GM23338 (cell line): ENCODE measurements around the gene ANTXR2. TPM values are rescaled to one million over a fixed set of nuclear protein-coding genes. Genes with fewer than 3 reads are reported as not detected.

ENCODE experiments used
- ATAC-seq: fragments of 200-7000 bp; cut with Tn5 transposase; 3 replicates; pipeline ENCODE4 v1.9.1; 2020
- DNase-seq: peaks from one replicate; pipeline ENCODE4 v3.0.0-alpha.2; 2015; ENCODE audit warnings: low spot score
- H2AFZ ChIP-seq: fragments of 200-600 bp; sonication (generic); 2 replicates; pipeline ENCODE4 v1.8.0; 2016; ENCODE audit warnings: antibody characterized with exemption, mild to moderate bottlenecking, moderate library complexity
- H3F3A ChIP-seq: fragments of 200-600 bp; sonication (generic); replicated peaks from 2 replicates; pipeline ENCODE4 v1.8.0; 2017; ENCODE audit warnings: antibody characterized with exemption, mixed run types, low read depth
- H3K27ac ChIP-seq: fragments of 200-600 bp; sonication (generic); 2 replicates; pipeline ENCODE4 v1.6.1; 2016; ENCODE audit warnings: low read depth
- H3K27me3 ChIP-seq: fragments of 200-600 bp; sonication (generic); 2 replicates; pipeline ENCODE4 v1.8.0; 2016; ENCODE audit warnings: mild to moderate bottlenecking, mixed run types, moderate library complexity; ENCODE audit not compliant: insufficient read depth
- H3K36me3 ChIP-seq: fragments of 200-600 bp; sonication (generic); 2 replicates; pipeline ENCODE4 v1.8.0; 2016; ENCODE audit warnings: mild to moderate bottlenecking; ENCODE audit not compliant: insufficient read depth
- H3K4me1 ChIP-seq: fragments of 200-600 bp; sonication (generic); 2 replicates; pipeline ENCODE4 v1.8.0; 2016; ENCODE audit warnings: mild to moderate bottlenecking, moderate library complexity; ENCODE audit not compliant: insufficient read depth
- H3K4me2 ChIP-seq: fragments of 200-600 bp; sonication (generic); 2 replicates; pipeline ENCODE4 v1.7.1; 2017; ENCODE audit warnings: mixed run types
- H3K4me3 ChIP-seq: fragments of 200-600 bp; sonication (generic); 2 replicates; pipeline ENCODE4 v1.6.1; 2016; ENCODE audit warnings: mixed run types
- H3K79me2 ChIP-seq: fragments of 200-600 bp; sonication (generic); replicated peaks from 2 replicates; pipeline ENCODE4 v1.8.0; 2017; ENCODE audit warnings: mild to moderate bottlenecking; ENCODE audit not compliant: insufficient read depth
- H3K9me2 ChIP-seq: fragments of 200-600 bp; sonication (generic); 2 replicates; pipeline ENCODE4 v1.8.0; 2017; ENCODE audit not compliant: insufficient read depth
- H4K20me1 ChIP-seq: fragments of 200-600 bp; sonication (generic); replicated peaks from 2 replicates; pipeline ENCODE4 v1.8.0; 2017; ENCODE audit warnings: mild to moderate bottlenecking; ENCODE audit not compliant: insufficient read depth
- H3K27ac Mint-ChIP-seq: 2 replicates; pipeline ENCODE4 v1.8.0; 2020; ENCODE audit warnings: inconsistent platforms, mild to moderate bottlenecking, moderate library complexity, mixed read lengths
- H3K27me3 Mint-ChIP-seq: 3 replicates; pipeline ENCODE4 v1.8.0; 2022; ENCODE audit warnings: low read depth, mild to moderate bottlenecking, moderate library complexity, mixed read lengths, inconsistent platforms; ENCODE audit not compliant: insufficient read depth, poor library complexity
- H3K36me3 Mint-ChIP-seq: 3 replicates; pipeline ENCODE4 v1.8.0; 2021; ENCODE audit warnings: low read depth, mild to moderate bottlenecking, inconsistent platforms, moderate library complexity, mixed read lengths
- H3K4me1 Mint-ChIP-seq: 3 replicates; pipeline ENCODE4 v1.8.0; 2020; ENCODE audit warnings: mild to moderate bottlenecking, inconsistent platforms, mixed read lengths
- H3K4me3 Mint-ChIP-seq: 3 replicates; pipeline ENCODE4 v1.8.0; 2021; ENCODE audit warnings: moderate library complexity, mild to moderate bottlenecking, inconsistent platforms, mixed read lengths
- H3K9me3 Mint-ChIP-seq: 3 replicates; pipeline ENCODE4 v1.8.0; 2020; ENCODE audit warnings: moderate library complexity, mild to moderate bottlenecking, inconsistent platforms, mixed read lengths
- CREB1 ChIP-seq: fragments of 250-450 bp; sonication (Bioruptor Pico); IDR thresholded peaks from 2 replicates; pipeline ENCODE4 v1.5.0; 2020; ENCODE audit warnings: low read depth, mild to moderate bottlenecking, moderate library complexity
- CTCF ChIP-seq, 2 experiments: fragments of 200-600 bp in 1 of 2; sonication (generic) in 1 of 2; conservative IDR thresholded peaks; 2 replicates each; pipeline versions ENCODE4 v1.5.1 to v1.6.1; 2016 to 2017; ENCODE audit warnings: antibody characterized with exemption in 2 of 2, low read depth in 2 of 2, mild to moderate bottlenecking in 2 of 2, moderate library complexity in 1 of 2
- ETS1 ChIP-seq: IDR thresholded peaks from 2 replicates; pipeline ENCODE4 v1.6.1; 2016; ENCODE audit warnings: antibody characterized with exemption
- EZH2 ChIP-seq: fragments of 200-600 bp; sonication (generic); IDR thresholded peaks from one replicate; pipeline ENCODE4 v1.8.0; 2017; ENCODE audit warnings: antibody characterized with exemption, mild to moderate bottlenecking, low read depth; ENCODE audit not compliant: unreplicated experiment
- JUNB ChIP-seq: IDR thresholded peaks from one replicate; pipeline ENCODE4 v1.6.1; 2016; ENCODE audit warnings: antibody characterized with exemption; ENCODE audit not compliant: unreplicated experiment
- NANOG ChIP-seq: IDR thresholded peaks from 2 replicates; pipeline ENCODE4 v1.6.1; 2016; ENCODE audit warnings: antibody characterized with exemption, borderline replicate concordance
- REST ChIP-seq: IDR thresholded peaks from one replicate; pipeline ENCODE4 v1.6.1; 2018; ENCODE audit warnings: antibody characterized with exemption; ENCODE audit not compliant: unreplicated experiment
- STAT1 ChIP-seq: IDR thresholded peaks from one replicate; pipeline ENCODE4 v1.6.1; 2016; ENCODE audit warnings: antibody characterized with exemption; ENCODE audit not compliant: unreplicated experiment
- ZNF331 ChIP-seq: fragments of 250-450 bp; sonication (Bioruptor Pico); IDR thresholded peaks from 2 replicates; pipeline ENCODE4 v1.5.0; 2020; ENCODE audit warnings: low read depth, mild to moderate bottlenecking, moderate library complexity
- ZNF462 ChIP-seq: fragments of 250-450 bp; sonication (Bioruptor Pico); IDR thresholded peaks from 2 replicates; pipeline ENCODE4 v1.5.0; 2020; ENCODE audit warnings: mild to moderate bottlenecking, moderate library complexity
- polyA plus RNA-seq: library from polyadenylated mRNA; unstranded; fragments of >200 nt; fragmentation: Nextera tagmentation; extraction: Ambion mirVana; gene quantifications from 2 replicates; pipeline ENCODE4 v1.2.1, GENCODE V29; 2016
- total RNA-seq: library from RNA; depleted of rRNA; stranded (reverse); fragments of >200 nt; shearing (Covaris generic); gene quantifications from 2 replicates; pipeline ENCODE4 v1.2.3, GENCODE V29; 2014

Gene ANTXR2
- total and polyA plus RNA-seq, 2 experiments from 2014 or later = 2.0 to 5.3 TPM

GRCh38 chr4:80073473-80074008, 512 bp upstream of the ANTXR2 start:
- no peak overlapping the region for H3K27ac Mint-ChIP-seq

More at GRCh38 chr4:80073473-80074008, 512 bp upstream of the ANTXR2 start:
- no peak for DNase-seq
- Mint-ChIP-seq H3K36me3 (no peaks in the 10 kb centered on the region), H3K9me3 (peaks cover 2% of the 10 kb centered on the region; the same call in 1 of the 3 replicates), H3K4me3 (peak overlapping the region; percentile 91), H3K4me1 (peaks cover 23% of the 10 kb centered on the region), H3K27me3 (peaks cover 17% of the 10 kb centered on the region)
- Histone ChIP-seq H3K4me1 (peaks cover 22% of the 10 kb centered on the region), H3F3A (no peaks in the 10 kb centered on the region), H4K20me1 (no peaks in the 10 kb centered on the region), H3K4me3 (peak overlapping the region; percentile 87), H2AFZ (peak overlapping the region; percentile 99), H3K27ac (no peak overlapping the region), H3K79me2 (no peaks in the 10 kb centered on the region), H3K9me2 (no peaks in the 10 kb centered on the region), H3K36me3 (no peaks in the 10 kb centered on the region; the same call in 1 of the 2 replicates), H3K4me2 (peak overlapping the region; percentile 94), H3K27me3 (peaks cover 33% of the 10 kb centered on the region)
- no peak for TF ChIP-seq EZH2
- TF ChIP-seq ETS1 = no peak
- TF ChIP-seq ZNF462 (CRISPR knock-in tag) = no peak
- TF ChIP-seq STAT1 = no peak
- TF ChIP-seq NANOG = no peak
- TF ChIP-seq REST = no peak
- TF ChIP-seq JUNB = no peak
- no peak for TF ChIP-seq CTCF (conservative IDR thresholded peaks at IDR 0.05; ENCODE audit: low read depth in 2 of 2)
- no peak for TF ChIP-seq CREB1 (CRISPR knock-in tag)
- TF ChIP-seq ZNF331 (CRISPR knock-in tag) = no peak
- no peak for ATAC-seq
